ENCODE data around the gene BAHCC1.

The BAHCC1 gene

DNA sequence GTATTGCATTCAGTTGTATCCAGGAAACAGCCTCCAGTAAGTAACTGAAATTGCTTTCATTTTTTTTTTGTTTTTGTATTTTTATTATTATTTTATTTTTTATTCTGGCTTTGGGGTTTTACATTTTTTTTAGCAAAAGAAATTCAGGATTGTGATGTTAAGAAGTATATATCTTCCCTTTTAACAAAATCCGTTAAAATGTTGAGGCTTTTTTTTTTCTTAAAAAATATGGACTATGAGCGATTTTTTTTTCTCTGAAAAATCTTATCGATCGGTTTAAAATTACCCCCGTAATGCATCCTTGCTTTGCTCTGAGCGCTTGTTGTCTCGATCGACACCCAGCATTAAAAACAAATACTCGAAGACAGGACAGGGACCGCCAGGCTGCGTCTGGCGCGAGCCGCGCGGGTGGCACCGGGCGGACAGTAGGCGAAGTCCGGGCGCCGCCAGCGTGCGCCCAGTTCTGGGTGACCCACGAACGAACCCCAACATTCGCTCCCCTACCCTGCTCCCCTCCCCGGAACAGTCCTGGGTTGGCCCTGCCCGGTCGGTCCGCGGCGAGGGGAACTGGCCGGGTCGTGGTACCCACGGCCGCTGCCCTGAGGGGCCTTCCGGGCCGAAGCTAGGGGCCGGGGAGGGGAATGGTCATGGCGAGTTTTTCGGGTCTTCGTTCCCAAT lies 482 bp downstream of the BAHCC1 start:
- intact Hi-C loops (cut with DNase I): no loop called here
- no peak for DNase-seq

DNA sequence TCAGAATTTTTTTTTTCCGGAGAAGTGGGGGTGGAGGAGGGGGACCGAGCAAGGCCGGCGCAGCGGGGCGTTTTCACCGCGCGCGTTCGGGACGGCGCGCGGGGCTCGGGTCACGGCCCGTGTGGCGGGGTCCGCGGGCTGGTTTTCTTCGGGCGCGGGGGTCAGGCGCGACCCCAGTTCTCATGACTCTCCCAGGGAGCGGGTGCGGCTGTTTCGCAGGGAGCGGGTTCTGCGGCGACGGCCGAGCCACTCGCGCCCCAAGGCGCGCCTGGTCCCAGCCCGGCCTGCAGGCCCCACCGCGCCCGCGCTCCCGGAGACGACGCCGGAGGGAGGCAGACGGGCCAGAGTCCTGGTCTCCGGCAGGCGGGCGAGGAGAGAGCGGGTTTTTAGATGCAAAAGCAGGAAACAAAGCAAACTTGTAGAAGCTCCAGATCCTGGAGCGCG lies 1.0 kb downstream of the BAHCC1 start:
- intact Hi-C loops (cut with DNase I): no loop called here
- DNase-seq: peak in 1 of 10 donors; percentile 58

DNA sequence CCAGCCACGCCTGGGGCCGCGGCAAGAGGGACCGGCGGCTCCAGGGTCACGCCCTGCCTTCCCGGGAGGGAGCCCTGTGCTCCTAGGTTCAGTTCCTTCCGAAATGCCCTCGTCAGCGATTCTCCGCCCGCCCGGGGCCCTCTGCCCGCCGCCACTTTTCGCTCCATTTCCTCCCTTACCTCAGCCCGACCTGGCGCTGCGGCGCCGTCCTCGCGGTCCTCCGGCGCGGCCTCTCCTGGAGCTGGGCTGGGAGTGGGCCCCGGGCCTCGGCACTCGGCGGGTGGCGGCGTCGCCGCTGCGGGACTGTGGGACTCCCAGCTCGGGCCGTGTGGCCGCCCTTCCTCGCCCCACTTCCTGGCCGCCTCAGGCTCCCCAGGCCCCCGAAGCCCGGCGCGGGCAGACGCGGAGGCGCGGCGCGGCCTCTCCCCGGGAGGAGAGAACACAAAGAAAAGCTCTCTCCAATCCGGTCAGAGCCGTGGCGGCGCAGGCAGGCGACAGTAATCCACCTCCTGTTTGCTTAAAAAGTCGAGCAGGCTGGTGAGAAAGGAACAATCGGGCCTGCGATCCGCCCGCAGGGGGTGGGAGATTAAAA lies 1.6 kb downstream of the BAHCC1 start:
- DNase-seq: peak in 1 of 10 donors; percentile 53
- intact Hi-C loops (cut with DNase I): no loop called here

DNA sequence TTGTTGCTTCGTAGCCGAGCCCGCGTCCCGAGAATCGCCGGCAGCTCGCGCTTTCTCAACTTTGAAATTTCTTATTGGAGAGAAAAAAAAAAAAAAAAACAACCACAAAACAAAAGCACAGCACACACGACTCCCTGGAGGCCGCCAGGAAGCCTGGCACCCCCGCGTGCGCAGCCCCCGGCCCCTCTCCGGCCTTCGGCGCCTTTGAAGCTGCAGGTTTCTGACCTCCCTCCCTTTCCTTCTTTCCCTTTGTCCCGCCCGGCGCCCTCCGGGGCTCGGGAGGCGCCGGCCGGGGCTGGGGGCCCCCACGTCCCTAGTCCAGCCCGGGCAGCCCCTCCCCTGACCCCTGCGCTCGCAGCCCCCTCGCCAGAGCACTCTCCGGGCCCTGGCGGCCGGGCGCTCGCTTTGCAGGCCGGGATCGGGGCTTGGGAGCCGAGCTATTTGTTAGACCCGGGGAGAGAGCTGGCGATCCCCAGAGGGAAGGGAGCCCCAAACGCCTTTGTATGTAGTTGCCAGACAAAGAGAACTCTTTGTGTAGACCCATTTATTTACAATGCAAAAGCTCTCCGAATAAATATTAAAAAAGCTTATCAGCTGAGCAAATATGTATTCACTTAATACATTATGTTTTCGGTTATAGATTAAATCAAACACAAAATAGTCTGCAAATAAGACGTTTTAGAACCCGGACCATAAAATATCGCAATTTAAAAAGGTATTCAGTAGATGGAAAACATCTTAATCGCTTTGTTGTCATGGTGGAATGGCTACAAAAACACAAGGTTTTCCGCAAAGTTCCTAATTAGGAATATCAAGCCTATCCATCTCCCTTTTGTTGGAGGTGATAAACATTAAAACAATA lies 2.3 kb downstream of the BAHCC1 start:
- DNase-seq: peak in 1 of 10 donors; percentile 51

DNA sequence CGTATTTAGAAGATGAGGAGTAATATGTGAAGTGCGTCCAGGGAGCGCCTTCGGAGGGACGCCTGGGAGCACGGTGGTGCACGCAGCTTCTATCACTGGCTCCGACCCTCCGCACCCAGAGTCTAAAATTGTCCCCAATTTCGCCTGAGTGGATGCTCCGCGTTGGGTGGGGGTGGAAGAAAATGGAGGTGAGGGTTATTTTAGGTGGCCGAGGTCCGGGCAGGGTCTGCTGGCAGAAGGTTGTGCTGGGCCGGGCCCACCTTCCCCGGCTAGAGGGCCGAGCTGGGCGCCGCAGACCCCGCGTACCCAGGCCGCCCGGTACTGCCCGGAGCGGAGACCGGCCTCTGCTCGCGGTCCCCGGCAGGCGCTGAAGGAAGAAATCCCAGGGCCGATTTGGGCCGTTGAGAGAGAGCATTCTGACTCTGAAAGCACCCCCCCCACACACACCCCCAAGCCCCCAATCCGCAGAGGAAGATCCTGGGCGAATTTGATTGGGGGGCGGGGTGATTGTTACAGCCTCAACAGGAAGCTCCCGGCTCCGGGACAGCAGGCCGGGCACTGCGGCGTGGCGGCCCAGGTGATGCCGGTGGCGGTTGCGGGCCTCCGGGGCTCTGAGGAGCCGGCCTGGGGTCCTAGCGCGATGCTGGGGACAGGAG lies 3.0 kb downstream of the BAHCC1 start:
- no peak for DNase-seq
- intact Hi-C loops (cut with DNase I): no loop called here

More for the DNA sequence above, 2.3 kb downstream of the BAHCC1 start:
- intact Hi-C loops (cut with DNase I): no loop called here

DNA sequence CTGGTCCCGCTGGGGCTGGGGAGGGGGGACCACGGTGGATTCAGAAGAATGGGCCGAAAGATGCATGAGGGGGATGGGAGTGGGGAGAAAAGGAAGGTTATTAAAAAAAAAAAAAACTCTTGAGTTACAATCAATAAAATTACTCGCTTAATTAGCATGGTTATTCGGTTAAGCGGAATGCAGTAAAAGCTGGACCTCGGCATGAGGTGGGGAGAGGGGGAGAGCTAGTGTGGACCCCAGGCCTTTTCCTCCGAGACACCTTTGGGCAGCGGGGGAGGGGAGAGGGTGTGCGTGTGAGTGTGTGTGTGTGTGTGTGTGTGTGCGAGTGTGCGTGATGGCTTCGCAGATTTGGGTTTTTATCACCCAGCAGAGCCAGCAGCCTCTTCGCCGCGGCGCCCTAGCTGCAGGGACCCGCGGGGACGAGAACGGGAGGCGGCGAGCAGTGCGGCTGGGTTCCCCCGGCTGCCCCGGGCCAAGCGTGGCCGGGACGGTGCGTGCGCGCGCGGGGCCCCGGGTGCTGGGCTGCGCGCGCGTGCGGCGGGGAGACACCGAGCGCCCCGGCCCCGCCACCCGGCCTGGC lies 3.7 kb downstream of the BAHCC1 start:
- DNase-seq: no peak
- intact Hi-C loops (cut with DNase I): no loop called here

DNA sequence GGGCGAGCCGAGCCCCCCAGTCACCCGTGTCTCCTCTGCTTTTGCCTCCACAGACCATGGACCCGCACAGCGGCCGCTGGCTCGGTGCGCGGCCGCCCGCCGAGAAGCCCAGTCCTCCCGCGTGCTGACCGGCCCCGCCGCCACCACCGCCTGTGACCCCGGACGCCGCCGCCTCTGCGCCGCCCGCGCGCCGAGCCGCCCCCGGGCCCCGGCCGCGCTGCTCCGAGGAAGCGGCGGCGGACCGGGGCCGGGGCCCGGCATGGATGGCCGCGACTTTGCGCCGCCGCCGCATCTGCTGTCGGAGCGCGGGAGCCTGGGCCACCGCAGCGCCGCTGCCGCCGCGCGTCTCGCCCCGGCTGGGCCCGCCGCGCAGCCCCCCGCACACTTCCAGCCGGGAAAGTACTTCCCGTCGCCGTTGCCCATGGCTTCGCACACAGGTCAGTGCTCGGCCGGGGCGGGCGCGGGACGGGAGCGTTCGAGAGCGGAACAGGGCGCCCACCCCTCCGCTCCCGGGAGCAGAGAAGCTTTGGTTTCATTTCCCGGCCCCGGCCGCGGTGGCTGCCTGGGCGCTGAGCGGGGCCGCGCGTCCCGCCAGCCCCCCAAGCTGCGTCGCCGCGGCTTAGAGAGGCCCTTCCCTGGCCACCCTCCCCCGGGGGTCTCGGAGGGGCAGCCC lies 4.4 kb downstream of the BAHCC1 start:
- intact Hi-C loops (cut with DNase I): loop anchor here (5.0 kb wide), 1 partner anchor 107 kb away; no protein-coding TSS in a partner anchor
- DNase-seq: no peak

DNA sequence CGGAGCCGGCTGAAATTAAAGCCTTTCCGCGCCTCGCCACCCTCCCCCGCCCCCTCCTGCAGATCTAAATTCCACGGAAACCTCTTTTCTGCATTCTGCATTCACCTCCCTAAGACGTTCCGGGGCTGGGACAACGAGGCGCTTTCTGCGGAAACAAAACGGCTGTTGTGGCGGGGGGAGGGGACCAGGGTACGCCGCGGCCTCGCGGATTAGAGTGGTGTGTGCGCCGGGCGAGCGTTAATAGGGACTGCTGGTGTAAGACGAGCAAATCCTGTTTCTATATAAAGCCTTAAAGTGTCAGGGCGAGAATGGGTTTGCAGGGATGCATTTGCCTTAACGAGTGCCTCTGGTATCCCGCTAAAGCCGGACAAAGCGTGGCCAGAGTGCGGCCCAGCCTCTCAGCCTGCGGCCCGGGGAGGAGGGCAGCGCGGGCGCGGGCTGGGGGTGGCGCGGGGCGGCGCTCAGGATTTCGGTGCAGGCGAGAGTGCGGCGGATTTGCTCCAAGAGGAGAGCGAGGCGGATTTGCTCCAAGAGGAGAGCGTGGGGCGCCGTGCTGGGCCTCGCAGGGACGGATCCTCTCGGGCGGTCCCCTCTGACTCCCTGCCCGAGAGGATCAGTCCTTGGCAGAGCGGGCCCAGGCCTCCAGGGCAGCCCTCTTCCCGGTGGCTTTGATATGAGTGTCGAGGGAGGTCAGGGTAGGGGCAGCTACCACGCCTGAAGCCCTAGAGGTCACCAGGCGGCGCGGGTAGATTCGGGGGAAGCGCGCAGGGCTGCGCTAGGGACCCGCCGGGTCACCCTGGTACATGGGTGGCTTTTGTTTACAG lies 5.1 kb downstream of the BAHCC1 start:
- intact Hi-C loops (cut with DNase I): loop anchor here (5.0 kb wide), 1 partner anchor 108 kb away; no protein-coding TSS in a partner anchor
- DNase-seq: peak in 5 of 10 donors; percentile 52 to 93 (median 66)

DNA sequence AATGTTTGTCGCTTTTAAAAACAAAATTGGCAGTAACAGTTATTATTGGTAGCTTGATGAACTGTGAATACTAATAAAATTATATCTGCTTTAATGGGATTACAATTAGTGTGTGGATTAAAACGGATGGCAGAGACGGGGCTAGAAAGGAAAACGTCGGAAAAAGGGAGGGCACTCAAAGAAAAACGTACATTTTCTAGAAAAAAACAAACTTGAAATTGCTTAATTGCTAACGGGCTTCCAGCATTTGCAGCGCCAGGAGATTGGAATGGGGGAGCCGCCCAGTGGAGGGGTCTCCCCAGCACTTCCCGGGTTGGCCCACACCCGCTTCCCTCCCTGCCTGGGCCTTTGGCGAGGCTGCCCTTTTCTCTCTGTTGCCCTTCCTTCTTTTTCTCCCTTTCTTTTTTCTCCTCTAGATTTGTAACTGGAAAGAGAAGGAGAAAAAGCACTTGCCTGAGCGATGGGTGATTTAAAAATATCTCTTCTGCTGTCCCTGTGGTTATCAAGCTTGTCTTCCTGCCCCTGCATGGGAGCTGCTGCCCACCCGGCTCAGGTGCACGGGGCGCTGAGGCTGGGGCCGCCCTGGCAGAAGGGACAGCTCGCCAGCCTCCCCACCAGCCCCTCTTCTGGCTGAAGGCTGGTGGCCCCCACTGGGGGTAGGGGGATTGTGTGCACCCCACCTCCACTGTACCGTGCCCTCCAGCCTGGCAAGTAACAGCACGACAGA lies 5.9 kb downstream of the BAHCC1 start:
- intact Hi-C loops (cut with DNase I): loop anchor here (5.0 kb wide), 1 partner anchor 109 kb away; no protein-coding TSS in a partner anchor
- no peak for DNase-seq

DNA sequence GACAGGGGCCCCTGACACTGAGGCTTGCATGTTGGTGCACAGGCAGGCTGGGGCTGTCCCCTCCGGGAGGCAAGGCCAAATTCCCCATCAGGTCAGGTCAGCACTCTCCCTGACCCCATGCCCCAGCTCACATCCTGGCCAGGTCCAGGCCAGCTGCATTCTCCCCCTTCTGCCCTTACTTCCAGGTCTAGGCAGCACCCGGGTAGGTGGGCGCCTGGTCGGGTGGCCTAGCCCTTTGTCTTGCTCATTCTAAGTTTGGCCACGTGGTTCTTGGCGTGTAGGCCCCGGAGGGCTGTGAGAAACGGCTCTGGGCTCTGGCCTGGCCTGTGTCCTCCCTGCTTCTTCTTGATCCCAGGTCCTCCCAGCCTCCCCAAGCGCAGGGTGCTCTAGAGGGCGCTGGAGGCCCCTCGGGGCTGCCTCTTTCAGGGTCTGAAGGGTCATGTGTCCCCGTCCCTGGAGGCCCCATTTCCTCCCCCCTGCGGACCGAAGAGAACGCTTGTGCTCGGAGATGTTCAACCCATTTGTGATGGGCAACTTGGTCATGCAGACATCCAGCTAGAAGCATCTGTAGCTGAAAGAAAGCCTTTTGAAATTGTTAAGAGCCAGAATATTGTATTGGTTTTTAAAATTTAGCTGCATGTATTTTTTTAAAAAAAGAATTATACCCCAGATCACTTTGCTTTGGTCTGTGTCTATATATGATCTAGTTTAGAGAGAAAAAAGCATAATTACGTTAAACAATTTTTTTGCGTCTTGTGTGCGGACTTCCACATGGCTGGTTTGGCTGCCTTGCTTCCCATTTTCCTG lies 6.7 kb downstream of the BAHCC1 start:
- peak in 4 of 10 donors; percentile 58 to 94 (median 72) for DNase-seq
- intact Hi-C loops (cut with DNase I): loop anchor here (5.0 kb wide), 1 partner anchor 110 kb away; no protein-coding TSS in a partner anchor

DNA sequence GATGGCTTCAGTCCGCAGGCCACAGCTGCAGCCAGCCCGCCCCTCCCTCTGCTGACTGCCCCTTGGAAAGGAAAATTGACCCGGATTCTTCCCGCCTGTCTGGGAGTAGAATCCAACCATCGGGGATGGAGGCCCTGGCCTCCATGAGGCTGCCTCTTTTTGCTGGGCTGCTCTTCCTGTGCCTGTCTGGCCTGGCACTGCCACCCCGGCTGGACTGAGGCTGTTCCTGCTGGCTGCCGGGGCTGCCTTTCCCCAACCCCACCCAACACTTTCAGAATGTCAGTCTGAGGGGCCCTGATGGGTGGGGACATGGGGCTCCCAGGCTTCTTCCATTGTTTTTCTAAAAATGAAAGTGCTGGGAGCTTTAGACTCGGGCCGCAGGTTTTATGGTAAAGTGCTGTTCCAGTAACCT lies 7.3 kb downstream of the BAHCC1 start:
- DNase-seq: no peak
- intact Hi-C loops (cut with DNase I): loop anchor here (5.0 kb wide), 1 partner anchor 110 kb away; no protein-coding TSS in a partner anchor

DNA sequence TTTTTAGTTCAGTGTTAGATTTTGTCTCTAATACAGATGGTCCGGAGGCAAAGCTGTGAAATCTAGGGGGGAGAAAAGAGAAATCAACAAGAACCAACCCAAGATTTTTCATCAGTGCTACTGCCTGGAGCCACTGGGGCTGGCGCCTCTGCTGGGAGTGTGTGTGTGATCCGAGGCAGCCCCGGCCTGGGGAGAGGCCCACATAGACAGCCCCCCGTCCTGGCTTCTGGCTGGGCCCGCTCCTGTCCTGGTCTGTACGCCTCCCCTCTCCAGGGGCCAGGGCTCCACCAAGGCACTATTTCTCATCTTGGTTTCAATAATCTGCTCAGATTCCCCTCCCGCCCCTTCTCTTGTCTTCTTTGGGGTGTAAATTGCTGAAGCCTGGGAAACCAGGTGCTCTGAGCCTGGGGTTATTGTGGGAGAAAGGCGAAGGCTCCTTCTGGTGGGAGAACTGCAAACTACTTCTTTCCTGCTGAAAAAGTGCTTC lies 7.8 kb downstream of the BAHCC1 start:
- intact Hi-C loops (cut with DNase I): loop anchor here (5.0 kb wide), 1 partner anchor 111 kb away; no protein-coding TSS in a partner anchor

DNA sequence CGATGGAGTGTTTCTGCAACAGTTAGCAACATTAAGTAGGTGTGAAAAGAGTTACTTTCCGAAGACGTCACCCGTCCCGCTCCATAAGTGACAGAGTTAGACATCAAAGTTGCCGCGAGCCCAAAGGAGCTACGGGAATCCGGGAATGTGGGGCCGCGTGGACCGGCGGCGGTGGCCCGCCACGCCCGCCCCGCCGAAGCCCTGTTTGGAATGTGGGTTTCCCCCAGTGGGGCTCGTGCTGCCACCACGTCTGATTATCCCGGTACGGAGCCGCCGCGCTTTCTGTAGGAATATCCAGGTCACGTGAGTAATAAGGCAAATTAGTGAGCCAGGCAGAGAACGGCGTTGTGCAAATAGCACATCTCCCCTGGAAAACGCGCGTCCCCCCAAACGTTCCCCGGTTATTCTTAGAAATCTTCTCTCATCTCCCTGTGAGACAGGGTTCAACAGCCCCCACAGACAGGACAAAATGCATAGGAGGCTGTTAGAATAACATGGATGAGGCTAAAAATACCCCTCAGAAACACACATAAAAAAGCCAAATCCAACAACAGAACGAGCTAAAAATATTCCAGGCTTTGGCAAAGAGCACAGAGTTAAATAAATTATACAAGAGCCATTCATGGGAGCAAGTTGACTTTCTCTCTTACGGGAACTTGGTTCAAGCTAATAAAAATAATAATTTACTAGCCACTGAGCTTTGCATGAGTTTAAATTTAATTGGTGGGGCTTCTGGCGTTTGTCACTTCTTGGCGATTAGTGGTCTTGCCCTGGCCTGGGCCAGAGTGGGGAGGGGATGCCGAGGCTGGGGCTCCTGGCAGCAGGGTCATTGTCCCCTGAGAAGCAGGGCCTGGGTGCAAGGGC lies 8.6 kb downstream of the BAHCC1 start:
- intact Hi-C loops (cut with DNase I): loop anchor here (5.0 kb wide), 1 partner anchor 112 kb away; no protein-coding TSS in a partner anchor
- no peak for DNase-seq

More for the DNA sequence above, 7.8 kb downstream of the BAHCC1 start:
- DNase-seq: no peak

DNA sequence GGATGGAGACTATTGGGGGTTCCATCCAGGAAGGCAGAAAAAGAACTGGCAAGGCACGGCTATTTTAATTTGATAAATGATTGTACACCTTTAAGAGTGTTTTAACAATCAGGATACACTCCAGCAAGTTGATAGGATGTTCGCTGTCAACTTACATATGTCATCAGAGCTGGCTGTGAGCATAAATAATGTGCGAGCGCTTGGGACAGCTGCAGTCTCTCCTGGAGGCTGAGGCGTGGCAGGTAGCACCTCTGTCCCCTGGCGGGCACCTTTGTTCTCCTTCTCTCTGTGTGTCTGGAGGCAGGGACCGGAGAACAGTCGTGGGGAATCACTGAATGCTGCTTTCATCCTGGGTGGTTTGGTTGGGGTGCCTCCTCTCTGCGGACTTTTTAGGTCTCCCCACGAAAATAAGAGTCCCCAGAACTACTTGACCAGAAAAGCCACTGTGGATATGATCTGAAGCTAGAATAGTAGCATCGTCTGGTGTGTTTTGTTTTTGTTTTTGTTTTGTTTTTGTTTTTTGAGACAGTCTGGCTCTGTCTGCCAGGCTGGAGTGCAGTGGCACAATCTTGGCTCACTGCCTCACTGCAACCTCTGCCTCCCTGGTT lies 9.4 kb downstream of the BAHCC1 start:
- intact Hi-C loops (cut with DNase I): loop anchor here (1.0 to 5.0 kb wide), 2 partner anchors 76 to 112 kb away; no protein-coding TSS in a partner anchor

DNA sequence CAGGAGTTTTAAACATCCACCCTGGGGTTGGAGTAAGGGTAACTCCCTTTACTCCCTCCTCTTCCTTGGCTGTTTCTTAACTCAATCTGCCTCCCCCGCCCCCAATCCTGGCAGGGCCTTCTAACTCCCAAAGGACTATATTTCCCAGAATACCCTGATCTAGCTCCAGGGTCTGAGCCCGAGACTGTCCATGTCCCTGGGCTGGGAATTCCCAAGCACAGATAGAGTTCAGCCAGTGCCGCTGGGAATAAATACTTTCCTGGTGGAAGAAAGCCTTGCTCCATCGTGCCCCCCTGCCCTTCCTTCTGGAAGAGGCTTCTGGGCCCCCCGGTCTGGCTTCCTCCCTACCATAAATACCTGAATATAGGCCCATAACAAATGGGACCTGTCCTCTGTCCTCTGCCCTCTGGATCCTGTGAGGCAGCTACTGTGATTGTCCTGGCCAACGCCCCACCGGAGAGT lies 10.2 kb downstream of the BAHCC1 start:
- DNase-seq: no peak

More for the DNA sequence above, 9.4 kb downstream of the BAHCC1 start:
- DNase-seq: no peak

More for the DNA sequence above, 10.2 kb downstream of the BAHCC1 start:
- intact Hi-C loops (cut with DNase I): loop anchor here (1.0 kb wide), 1 partner anchor 75 kb away; no protein-coding TSS in a partner anchor

Measured in posterior cingulate gyrus (tissue), 11 donors.